Stimulated activated CD4-positive, alpha-beta T cell treated with anti-CD3 and anti-CD28 coated beads, Interleukin-4, amount 100 ng/mL, for 4 hours (primary cell): Measurements from ENCODE around the gene ARL6IP1.
"Not testable (repeated sequence)": the region's sequence is repeated elsewhere in the genome, so short reads cannot be mapped to it uniquely, and the experiment has no call there.

Source experiments
- DNase-seq, 2 experiments: peaks; one replicate each; pipeline ENCODE4 v3.0.0-alpha.2; 2020

The ARL6IP1 gene

DNA sequence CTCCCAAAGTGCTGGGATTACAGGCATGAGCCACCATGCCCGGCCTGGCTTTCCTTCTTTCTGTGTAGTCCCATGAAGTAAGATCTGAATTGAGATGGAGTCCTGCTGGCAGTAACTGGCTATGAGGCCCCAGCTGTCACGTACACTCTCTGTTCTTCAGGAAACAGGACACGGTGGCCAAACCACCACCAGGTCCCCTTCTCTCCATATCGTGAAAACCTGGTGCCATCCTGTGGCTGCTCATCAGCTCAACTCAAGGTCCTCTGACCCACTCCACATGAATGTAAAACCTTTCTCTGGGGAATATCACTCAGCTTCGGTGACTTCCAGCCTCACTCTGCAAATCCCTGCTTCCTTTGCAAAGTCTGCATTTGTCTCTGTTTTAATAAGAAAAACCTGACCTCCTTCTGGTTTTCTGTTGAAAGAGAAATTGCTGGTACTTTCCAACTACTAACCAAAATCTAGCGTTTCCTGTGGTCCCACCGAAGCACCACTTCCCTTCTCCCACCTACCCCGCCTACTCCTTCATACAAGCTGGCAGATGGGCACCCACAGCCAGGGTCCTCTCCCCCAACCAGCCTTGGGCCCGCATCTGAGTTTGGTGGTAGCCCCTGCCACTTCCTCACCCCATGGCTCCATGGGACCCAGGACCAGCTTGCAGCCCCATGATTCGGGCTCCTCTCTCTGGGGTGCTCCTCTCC lies 43.2 kb downstream of the ARL6IP1 start:
- not testable (repeated sequence) for DNase-seq

DNA sequence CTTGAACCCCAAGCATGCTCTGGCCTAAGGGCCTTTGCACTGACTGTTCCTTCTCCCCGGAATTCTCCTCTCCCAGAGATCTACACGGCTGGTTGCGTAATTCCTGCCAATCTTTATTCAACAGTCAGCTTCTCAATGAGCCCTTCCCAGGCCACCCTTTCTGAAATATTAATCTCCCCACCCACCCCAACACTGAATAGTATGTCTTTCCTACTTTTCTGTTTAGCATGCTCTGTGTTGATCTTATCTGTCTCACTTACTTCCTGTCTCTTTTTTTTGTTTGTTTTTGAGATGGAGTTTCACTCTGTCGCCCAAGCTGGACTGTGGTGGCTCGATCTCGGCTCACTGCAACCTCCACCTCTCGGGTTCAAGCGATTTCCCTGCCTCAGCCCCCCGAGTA lies 44.7 kb downstream of the ARL6IP1 start:
- DNase-seq = not testable (repeated sequence)

GRCh38 chr16:18742870-18743269 lies 58.5 kb downstream of the ARL6IP1 start:
- not testable (repeated sequence) for DNase-seq
